Smooth muscle cell of the brain vasculature (primary cell): ENCODE data around the gene ERCC5.

ENCODE experiments used
- DNase-seq: peaks from one replicate; pipeline ENCODE4 v3.0.0-alpha.2; 2012; ENCODE audit warnings: low read depth, low spot score

ERCC5 gene

GRCh38 chr13:102845289-102845629, 573 bp upstream of the ERCC5 start:
- no peak for DNase-seq

- no peak for DNase-seq
Observed at GRCh38 chr13:102846261-102847015, 606 bp downstream of the ERCC5 start.

- no peak for DNase-seq
Observed at GRCh38 chr13:102847272-102848234, 1.7 kb downstream of the ERCC5 start.

- DNase-seq = no peak
Observed at GRCh38 chr13:102848956-102849355, 3.1 kb downstream of the ERCC5 start.

DNA sequence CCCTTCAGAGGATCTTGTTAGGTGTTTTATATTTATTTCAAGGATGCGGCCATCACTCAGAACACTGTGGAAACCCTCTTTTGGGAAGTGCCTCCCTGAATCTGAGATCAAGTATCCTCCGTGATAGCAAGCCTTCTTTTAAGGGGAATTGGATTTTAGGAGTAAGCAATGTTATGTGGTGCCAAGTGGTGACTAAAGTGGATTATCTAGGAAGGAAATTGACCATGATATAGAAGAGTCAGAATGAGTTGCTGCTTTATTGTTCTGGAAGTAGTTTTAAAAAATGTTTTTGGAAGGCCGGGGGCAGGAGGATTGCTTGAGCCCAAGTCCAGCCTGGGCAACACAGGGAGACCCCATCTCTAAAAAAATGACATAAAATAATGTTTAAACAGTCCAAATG, 6.7 kb downstream of the ERCC5 start:
- no peak for DNase-seq

- DNase-seq = no peak
Observed at GRCh38 chr13:102854675-102855074, 8.8 kb downstream of the ERCC5 start.

DNA sequence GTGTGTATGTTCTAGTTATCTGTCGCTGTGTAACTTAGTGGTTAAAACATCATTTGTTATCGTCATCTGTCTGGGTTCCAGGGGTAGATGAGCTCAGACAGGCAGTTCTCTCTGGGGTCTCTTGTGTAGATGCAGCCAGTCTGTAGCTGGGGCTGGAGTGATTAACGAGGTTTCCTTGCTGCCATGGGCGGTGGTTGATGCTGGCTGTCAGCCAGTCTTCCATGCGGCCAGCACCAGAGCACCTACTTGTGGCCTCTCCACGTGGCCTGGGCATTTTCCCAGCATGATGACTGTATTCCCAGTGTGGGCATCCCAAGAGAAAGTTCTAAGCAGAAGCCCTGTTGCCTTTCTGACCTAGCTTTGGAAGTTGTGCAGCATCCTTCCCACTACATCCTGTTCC, 10.7 kb downstream of the ERCC5 start:
- DNase-seq = no peak

DNA sequence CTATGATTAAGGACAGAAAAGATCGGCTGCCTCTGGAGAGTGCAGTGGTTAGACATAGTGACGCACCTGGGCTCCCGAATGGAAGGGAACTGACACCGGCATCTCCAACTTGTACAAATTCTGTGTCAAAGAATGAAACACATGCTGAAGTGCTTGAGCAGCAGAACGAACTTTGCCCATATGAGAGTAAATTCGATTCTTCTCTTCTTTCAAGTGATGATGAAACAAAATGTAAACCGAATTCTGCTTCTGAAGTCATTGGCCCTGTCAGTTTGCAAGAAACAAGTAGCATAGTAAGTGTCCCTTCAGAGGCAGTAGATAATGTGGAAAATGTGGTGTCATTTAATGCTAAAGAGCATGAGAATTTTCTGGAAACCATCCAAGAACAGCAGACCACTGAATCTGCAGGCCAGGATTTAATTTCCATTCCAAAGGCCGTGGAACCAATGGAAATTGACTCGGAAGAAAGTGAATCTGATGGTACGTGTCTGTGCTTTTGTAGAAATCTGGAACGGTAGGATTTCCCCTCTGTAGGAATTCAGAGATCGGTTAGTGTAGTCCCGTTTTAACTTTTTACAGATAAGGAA, 16.9 kb downstream of the ERCC5 start:
- no peak for DNase-seq

DNA sequence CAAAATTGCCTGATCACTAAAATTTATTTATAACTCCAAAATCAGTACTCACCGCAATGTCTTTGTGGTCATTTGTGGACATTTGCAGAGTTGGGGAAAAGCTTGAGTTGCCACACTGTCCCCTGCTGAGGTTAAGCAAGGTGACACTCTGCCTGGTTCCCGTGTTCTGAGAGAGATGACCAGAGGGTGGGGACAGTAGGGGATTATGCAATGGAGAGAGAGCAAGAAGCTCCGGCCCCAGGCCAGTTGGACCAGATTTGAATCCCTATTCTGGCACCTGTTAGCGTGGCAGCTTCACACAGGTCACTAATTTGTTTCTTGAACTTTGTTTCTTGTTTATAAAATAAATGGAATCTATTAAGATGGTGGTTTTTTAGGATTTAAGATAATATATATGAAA, 17.8 kb downstream of the ERCC5 start:
- no peak for DNase-seq

GRCh38 chr13:102868366-102868936, 22.6 kb downstream of the ERCC5 start:
- no peak for DNase-seq

GRCh38 chr13:102869948-102870676, 24.3 kb downstream of the ERCC5 start:
- DNase-seq = no peak

- DNase-seq = peak; percentile 37
Observed at GRCh38 chr13:102870677-102871415, 25.0 kb downstream of the ERCC5 start.

DNA sequence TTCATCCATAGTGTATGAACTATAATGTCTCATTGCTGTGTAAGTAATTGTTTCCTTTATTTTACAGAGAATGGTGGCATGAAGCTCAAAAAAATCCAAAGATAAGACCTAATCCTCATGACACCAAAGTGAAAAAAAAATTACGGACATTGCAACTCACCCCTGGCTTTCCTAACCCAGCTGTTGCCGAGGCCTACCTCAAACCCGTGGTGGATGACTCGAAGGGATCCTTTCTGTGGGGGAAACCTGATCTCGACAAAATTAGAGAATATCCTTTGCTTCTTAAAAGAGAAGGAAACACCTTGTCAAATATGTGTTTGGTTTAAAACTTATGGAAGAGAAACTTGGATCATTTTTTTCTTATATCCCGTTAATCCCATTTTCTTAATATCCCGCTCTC, 26.3 kb downstream of the ERCC5 start:
- DNase-seq = no peak

DNA sequence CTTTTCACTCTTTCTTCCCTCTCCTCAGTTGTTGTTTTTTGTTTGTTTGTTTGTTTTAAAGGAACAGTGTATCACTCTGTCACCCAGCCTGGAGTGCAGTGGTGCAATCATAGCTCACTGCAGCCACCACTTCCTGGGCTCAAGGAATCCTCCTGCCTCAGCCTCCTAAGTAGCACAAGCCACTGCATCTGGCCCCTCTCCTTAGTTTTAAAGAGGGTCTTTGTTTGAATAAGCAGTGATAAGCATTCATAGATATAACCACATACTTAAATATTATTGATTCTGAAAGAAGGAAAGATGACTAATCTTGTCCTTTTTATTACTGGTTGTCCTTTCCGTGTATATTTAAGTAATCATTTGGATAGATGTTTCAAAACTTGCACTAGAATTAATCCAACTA, 26.7 kb downstream of the ERCC5 start:
- no peak for DNase-seq

DNA sequence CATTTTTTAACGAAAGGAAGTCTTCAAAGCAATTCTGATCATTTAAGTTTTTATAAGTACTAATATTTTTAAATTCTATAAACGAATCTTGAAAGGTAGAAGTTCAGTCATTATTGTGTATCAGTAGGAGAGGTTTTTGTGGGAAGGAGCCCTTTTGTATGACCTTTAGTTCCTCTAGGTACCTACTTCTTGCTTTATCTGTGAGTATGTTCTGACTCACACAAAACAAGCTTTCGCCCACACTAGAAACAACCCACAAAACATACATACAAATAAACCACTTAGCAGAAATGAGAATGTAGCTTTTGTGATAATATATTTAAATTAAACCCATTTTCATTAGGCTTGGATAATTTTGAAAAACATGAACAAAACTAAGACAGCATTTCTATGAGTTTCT, 27.8 kb downstream of the ERCC5 start:
- no peak for DNase-seq

DNA sequence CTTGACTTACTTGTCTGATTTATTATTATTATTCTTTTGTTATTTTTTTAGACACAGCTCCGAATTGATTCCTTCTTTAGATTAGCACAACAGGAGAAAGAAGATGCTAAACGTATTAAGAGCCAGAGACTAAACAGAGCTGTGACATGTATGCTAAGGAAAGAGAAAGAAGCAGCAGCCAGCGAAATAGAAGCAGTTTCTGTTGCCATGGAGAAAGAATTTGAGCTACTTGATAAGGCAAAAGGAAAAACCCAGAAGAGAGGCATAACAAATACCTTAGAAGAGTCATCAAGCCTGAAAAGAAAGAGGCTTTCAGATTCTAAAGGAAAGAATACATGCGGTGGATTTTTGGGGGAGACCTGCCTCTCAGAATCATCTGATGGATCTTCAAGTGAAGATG, 29.4 kb downstream of the ERCC5 start:
- DNase-seq = no peak

- DNase-seq = no peak
Observed at GRCh38 chr13:102877303-102877702, 31.5 kb downstream of the ERCC5 start.

DNA sequence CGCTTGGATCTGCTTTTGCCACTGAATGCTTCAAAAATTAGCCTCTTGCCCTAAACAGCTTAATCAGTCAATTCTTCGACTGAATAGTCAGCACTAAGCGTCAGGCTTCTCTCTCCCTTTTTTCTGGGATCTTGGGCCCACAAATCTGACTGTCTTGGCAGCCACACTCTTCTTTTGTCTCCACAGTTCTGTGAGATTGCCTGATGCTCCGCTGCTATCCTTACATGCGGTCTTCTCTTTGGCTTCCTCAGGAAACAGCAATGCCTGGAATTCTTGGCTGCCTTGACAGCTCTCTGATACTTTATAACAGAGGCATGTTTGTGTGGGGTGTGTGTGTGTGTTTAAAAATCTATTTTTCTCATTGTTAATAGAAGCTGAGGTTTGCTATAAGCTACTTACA, 32.6 kb downstream of the ERCC5 start:
- DNase-seq = no peak

GRCh38 chr13:102879793-102880499, 34.1 kb downstream of the ERCC5 start:
- no peak for DNase-seq
